ENCODE measurements around the gene FAM83F.

FAM83F gene

DNA sequence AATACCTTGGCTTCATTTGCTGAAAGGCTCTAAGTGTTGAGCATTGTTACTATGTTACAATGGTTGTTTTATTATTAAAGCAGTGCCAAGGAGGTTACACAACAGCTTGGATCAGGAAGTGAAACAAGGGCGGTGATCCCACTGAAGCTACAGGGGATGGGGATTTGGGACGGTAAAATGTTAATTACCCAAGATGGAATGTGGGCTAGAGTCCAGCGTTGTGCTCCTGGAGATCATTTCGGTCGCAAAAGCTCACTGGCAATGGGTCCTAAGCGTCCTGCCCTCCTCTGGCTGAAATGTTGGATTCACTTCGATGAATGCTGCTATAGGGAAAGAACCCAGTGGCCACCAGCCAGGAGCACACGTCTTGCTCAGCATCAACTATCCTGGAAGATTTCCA is 48.3 kb downstream of the FAM83F start:
- in situ Hi-C loops (cut with HindIII; ENCODE audit: low pct_ligation_motif_present, low pct_unique_long_range_greater_than_20kb, low sequenced_read_pairs) = no loop called here
- no peak for DNase-seq

DNA sequence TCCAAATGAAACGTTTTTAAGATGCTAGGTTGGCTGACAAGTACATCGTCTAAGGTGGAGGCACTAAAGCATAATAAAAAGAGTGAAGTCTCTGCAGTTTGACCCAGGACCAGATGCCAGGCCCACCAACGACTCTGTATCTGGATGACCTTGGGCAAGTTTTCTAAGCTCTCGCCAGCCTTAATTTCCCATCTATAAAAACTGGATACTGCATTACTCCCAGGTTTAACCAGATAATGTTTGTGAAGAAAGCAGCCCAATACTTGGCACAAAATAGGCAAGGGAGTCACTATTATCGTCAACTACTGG is 49.0 kb downstream of the FAM83F start:
- no peak for DNase-seq
- in situ Hi-C loops (cut with HindIII; ENCODE audit: low pct_ligation_motif_present, low pct_unique_long_range_greater_than_20kb, low sequenced_read_pairs) = no loop called here

DNA sequence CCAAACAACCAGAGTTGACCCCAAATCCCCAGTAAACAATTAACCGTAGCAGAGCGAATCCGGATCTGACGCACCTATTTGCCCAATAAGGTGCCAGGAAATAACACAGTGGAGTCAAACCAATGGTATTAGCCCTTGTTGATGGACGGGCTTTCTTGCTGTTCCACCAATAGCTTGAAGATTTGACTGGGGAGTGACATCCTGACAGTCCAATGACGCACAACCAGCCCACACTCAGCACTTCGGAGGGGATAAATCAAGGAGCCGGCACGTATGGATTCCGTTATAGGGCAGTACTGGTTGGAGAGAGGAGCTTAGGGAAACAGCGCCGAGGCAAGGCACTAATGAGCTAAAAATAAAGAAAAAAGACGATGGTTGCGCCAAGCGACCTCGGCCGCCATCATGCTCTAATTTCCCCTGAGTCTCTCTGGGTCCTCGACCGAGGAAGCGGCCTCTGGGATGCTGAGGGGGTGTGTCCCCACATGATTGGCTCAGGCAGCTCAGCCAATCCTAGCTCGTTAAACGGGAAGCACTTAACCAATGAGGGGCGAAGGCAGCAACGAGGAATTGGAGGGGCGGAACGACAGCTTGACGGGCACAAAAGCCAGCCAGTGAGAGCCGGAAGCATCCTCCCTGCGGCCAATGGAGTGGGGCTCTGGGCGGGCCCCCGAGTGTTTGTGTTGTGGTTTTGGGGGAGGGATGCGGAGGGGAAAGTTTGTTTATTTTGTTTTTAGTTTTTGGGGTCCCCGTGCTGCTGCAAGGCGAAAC is 49.5 kb downstream of the FAM83F start:
- in situ Hi-C loops (cut with HindIII; ENCODE audit: low pct_ligation_motif_present, low pct_unique_long_range_greater_than_20kb, low sequenced_read_pairs) = no loop called here
- DNase-seq = peak; percentile 97

DNA sequence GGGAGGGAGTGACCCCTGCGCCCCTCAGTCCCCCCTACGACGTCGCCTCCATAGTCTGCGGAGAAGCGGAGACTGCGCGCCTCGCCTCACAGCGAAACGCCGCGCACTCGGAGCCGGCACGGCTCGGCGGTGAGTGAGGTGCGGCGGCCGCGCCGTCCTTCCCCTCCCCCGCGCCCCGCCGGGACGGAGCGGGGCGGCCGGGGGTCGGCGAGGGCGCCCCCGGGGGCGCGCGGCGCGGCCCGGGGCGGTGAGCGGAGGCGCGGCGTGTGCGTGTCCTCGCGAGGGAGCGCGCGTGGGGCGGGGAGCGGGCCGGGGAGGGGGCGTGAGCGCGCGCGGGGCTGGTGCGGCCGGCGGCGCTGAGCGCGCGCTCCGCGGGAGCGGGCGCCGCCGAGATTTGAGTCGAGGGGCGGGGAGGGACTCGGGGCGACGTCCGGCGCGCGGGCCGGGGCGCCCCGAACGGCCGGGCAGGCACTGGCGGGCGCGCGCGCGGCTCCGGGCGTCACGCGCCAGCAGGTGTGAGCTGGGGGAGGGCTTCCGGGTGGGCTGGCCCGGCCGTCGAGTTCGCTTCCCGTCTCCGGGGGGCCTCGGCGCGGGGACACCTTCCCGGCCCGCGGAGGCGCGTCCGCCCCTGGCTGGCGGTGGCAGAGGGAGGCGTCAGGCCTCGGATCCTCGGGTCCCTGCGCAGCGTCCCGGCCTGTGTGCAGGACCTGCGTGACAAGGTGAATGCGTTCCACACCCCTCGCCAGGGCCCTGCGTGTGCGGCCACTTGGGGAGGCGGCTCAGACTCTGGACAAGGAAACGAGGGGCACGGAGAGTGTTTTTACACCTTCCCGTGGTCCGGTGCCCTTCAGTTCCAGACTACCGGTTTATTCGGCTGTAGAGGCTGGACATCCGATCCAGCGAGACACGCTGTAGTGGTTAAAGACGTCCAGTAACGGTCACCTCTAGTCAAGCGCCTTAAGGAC is 50.4 kb downstream of the FAM83F start:
- in situ Hi-C loops (cut with HindIII; ENCODE audit: low pct_ligation_motif_present, low pct_unique_long_range_greater_than_20kb, low sequenced_read_pairs) = no loop called here
- DNase-seq = peak; percentile 54

DNA sequence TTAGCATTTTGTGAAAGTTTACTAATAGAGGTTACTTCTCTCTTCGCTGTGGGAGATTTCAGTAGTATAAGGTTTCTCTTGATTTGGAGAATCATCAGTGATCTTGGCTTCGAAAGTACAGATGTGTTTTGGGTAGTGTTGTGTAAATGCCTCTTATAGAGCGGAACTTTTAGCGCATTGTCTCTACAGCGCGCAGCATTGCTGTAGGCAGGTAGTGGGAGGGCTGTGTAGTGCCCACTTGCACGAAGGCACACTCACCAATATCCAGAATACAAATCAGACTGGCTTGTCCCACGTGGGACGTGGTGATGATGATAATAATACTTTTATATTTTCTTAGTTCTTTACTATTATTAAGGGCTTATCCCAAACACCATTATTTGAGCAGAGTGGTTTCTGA is 51.4 kb downstream of the FAM83F start:
- in situ Hi-C loops (cut with HindIII; ENCODE audit: low pct_ligation_motif_present, low pct_unique_long_range_greater_than_20kb, low sequenced_read_pairs) = no loop called here
- no peak for DNase-seq

DNA sequence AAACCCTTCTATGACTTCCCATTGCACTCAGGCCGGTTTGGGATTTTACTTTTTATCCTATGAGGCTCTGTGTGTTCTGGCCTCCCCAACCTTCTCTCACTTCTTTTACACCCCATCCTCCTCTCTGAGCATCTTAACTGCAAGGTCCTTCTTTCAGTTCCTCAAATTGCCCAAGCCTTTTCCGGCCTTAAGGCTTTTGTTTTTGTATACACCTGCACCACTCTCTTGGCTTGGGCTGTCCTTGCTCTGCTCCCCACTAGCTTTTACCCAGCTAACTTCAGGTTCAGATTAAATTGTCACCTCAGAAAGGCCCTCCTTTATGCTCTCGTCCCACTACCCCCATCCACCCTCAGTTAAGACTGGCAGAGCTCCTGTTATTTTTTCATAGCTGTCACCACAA is 55.5 kb downstream of the FAM83F start:
- in situ Hi-C loops (cut with HindIII; ENCODE audit: low pct_ligation_motif_present, low pct_unique_long_range_greater_than_20kb, low sequenced_read_pairs) = no loop called here

DNA sequence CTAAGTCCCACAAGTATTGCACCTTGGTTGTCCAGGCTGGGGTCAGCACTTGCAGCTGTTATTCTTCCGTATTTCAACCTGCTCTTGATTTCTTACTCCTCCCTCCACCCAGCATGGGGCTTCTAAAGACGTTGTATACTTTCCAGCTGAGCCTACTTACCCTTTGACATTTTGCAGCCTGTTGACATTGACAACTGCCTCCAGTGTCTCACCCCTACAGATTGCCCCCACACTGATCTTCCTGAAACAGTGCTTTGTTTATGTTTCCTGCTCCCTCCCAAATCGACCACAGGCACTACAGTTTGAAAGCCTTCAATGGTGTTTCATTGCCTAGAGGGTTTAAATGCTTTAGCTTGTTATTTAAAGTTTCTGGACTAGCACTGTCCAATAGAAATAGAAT is 56.6 kb downstream of the FAM83F start:
- no peak for DNase-seq
- in situ Hi-C loops (cut with HindIII; ENCODE audit: low pct_ligation_motif_present, low pct_unique_long_range_greater_than_20kb, low sequenced_read_pairs) = no loop called here

More for the DNA sequence above, 55.5 kb downstream of the FAM83F start:
- no peak for DNase-seq

DNA sequence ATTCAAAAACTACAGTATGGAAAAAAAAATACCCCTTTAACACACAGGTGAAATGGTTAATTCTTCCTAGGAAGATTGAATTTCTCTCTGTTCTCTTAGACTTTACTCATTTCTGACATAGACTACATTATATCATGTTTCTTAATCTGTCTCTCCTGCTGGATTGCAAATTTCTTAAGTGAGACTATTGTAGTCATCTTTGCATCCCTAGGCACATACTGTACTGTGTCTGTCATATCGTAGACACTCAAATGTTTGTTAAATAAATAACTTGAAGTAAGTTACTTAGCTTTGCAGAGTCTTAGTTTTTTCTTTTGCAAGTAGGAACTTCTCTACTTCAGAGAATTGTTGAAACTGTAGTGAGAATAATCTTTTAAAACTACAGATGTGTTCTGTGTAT is 58.7 kb downstream of the FAM83F start:
- in situ Hi-C loops (cut with HindIII; ENCODE audit: low pct_ligation_motif_present, low pct_unique_long_range_greater_than_20kb, low sequenced_read_pairs) = no loop called here
- no peak for DNase-seq

DNA sequence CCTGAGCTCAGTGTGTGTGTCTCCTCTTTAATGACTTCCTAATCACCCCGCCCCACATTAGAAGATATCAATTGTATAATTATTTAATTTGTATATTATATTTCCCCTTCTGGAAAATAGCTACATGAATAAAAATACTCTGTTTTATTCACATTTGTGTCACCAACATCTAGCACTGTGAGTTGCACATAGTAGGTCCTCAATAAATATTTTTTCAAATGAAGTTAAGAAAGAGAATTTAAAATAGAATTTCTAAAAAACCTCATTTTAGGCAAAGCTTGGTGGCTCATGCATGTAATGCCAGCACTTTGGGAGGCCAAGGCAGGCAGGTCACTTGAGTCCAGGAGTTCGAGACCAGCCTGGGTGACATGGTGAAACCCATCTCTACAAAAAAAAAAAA is 59.7 kb downstream of the FAM83F start:
- no peak for DNase-seq
- in situ Hi-C loops (cut with HindIII; ENCODE audit: low pct_ligation_motif_present, low pct_unique_long_range_greater_than_20kb, low sequenced_read_pairs) = no loop called here

DNA sequence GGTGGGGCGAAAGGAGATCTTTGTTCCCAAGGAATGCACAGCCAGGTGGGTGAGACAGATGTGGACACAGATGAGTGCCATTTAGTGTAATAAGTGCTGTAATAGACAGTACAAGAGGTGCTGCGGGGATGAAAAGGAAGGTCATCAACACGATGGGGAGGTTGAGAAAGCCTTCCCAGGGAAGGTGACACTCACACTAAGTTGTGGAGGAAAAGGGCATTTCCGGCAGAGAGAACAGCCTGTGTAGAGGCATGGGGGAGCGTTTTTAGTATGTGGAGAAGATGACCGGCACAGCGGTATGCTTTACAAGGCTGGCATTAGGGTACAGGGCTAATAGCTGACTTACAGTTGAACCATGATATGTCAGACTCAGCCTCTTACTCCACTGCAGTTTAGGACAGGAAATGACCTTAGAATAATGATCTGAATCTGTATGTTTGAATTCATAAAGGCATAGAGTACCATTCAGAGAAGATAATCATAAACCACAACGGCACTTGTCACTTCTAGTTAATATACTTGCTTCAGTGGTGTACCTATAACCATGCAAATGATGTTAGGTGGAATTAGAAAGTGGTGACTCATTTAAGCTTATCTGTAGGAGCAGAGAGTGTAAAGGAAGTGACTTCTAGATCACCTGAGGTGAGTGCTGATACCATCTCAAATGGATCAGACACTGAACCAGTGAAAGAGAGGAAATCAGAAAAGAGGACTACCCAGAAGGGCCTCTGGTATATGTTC is 60.6 kb downstream of the FAM83F start:
- no peak for DNase-seq
- in situ Hi-C loops (cut with HindIII; ENCODE audit: low pct_ligation_motif_present, low pct_unique_long_range_greater_than_20kb, low sequenced_read_pairs) = no loop called here

DNA sequence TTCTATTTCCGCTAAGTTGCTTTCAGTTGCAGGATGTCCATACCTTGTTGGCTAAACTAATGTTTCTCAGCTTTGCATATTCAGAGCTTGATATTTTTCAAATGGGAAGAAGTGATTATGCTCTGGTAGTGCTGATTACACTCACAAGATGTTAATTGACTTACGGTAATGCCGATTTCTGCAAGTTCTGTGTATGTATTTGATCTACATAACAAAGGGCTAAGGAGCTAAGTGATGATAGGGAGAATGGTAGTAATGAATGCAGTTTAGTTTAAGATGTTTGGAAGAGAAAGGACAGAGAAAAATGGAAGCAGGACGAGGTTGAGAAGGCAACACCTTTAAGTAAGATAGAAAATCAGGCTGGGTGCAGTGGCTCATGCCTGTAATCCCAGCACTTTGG is 61.4 kb downstream of the FAM83F start:
- in situ Hi-C loops (cut with HindIII; ENCODE audit: low pct_ligation_motif_present, low pct_unique_long_range_greater_than_20kb, low sequenced_read_pairs) = no loop called here

DNA sequence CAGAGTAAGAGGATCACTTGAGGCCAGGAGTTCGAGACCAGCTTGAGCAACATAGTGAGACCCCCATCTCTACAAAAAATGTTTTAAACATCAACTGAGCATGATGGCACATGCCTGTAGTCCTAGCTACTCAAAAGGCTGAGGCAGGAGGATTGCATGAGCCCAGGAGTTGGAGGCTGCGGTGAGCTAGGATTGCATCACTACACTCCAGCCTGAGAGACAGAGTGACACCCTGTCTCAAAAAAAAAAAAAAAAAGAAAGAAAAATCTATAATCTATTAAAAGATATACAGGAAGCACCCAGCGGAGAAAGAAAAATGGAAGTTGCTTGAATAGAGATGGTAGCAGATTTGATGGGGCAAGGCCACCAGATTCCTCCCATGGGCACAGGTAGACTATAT is 61.8 kb downstream of the FAM83F start:
- in situ Hi-C loops (cut with HindIII; ENCODE audit: low pct_ligation_motif_present, low pct_unique_long_range_greater_than_20kb, low sequenced_read_pairs) = no loop called here
- no peak for DNase-seq

More for the DNA sequence above, 61.4 kb downstream of the FAM83F start:
- DNase-seq = no peak

DNA sequence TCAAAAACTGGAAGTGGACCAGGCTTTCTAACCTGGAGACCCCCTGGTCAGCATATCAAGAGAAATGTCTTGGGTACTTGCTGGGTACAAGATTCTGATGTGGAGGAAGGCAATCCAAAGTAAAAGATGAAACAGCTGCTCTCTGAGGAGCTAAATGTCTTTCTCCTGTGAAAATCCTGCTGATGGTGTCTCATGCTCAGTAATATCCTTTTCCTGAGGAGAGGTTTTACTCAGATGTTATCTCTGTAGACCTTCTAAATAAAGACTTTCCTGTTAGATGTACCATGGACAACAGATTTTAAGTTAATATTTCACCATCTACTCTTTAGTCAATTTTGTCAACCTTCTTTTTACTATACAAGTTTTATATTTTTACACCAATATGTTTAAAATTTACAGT is 62.9 kb downstream of the FAM83F start:
- no peak for DNase-seq
- in situ Hi-C loops (cut with HindIII; ENCODE audit: low pct_ligation_motif_present, low pct_unique_long_range_greater_than_20kb, low sequenced_read_pairs) = no loop called here

DNA sequence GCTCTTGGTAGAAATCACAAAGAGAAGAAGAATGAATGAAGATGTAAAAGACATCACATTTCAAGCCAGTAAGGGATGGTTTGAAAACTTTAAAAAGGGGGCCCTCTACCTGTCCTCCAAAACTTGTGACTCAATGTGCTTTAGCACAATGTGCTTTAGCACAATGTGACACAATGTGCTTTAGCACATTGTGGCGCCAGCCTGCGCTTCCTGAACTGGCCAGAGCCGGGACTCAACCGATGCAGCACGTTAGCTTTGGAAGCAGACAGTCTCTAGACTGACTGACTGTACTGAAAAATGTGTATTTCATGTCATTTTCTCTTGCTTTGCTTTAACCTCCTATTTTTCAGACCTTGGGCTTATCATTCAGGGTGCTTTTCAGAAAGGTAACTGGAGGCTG is 63.5 kb downstream of the FAM83F start:
- in situ Hi-C loops (cut with HindIII; ENCODE audit: low pct_ligation_motif_present, low pct_unique_long_range_greater_than_20kb, low sequenced_read_pairs) = no loop called here
- no peak for DNase-seq

DNA sequence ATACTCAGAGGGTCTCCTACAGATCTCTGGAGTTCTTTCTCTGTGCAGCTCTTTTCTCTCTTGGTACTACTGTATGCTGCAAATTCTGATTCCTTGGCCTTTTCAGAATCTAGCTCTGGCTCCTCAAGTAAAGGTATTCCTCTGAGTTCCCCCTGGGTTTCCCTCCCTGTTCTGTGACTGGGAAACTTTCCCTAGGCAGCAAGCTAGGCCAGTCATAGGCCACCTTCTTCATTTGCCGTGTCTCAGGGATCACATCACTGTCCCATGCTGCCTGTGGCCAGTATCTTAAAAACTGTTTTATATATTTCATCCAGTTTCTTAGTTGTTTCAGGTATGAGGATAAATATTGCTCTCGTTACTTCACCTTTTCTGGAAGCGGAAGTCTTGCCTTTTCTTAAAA is 71.2 kb downstream of the FAM83F start:
- in situ Hi-C loops (cut with HindIII; ENCODE audit: low pct_ligation_motif_present, low pct_unique_long_range_greater_than_20kb, low sequenced_read_pairs) = no loop called here
- no peak for DNase-seq

DNA sequence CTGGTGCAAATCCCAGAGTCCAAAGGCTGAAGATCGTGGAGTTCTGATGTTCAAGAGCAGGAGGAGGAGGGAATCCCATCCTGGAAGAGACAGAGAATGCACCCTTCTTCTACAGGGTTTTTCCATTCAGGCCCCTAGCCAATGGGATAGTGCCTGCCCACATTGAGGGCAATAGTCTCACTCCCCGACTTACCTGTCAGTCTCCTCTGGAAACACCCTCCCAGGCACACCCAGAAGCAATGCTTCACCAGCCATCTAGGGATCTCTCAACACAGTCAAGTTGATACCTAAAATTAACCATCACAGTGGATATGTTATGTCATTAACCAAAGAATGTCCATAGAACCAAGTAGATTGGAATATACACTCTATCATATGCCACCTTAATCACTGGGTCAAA is 72.9 kb downstream of the FAM83F start:
- no peak for DNase-seq
- in situ Hi-C loops (cut with HindIII; ENCODE audit: low pct_ligation_motif_present, low pct_unique_long_range_greater_than_20kb, low sequenced_read_pairs) = no loop called here

DNA sequence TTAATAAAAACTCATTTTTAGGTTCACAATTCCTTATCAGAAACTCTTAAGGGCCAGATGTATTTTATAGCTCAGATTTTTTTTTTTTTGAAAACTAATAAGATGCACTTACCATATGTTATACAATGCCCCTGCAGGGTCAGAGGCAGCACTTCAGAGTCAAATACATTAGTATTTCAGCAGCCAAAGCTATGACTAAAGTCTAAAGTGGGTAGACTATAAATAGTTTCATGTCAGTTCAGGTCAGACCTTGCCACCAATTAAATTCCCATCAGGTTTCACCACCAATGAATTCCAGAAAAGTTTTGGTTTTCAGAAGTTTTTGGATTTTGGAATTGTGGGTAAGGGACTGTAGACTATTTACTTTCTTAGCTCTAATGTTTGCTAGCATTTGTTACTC is 75.9 kb downstream of the FAM83F start:
- DNase-seq = no peak
- in situ Hi-C loops (cut with HindIII; ENCODE audit: low pct_ligation_motif_present, low pct_unique_long_range_greater_than_20kb, low sequenced_read_pairs) = no loop called here

DNA sequence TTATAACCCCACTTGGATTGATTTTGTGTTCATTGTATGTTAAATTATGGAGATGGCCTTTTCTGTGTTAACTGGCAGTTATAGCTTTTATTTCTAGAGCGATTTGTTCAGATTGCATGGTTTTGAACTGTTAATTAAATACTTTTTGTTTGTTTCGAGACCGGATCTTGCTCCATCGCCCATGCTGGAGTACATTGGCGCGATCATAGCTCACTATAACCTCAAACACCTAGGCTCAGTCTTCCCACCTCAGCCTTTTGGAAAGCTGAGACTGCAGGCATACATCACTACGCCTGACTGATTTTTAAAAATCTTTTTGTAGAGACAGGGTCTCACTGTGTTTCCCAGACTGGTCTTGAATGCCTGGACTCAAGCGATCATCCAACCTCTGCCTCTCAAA is 77.0 kb downstream of the FAM83F start:
- in situ Hi-C loops (cut with HindIII; ENCODE audit: low pct_ligation_motif_present, low pct_unique_long_range_greater_than_20kb, low sequenced_read_pairs) = no loop called here
- no peak for DNase-seq
